HepG2 (cell line): Measurements from ENCODE around the gene OSBPL3. TPM values are rescaled to one million over a fixed set of nuclear protein-coding genes. Genes with fewer than 3 reads are reported as not detected.

ENCODE experiments used
- ATAC-seq: fragments of 200-7000 bp; cut with Tn5 transposase; 3 replicates; pipeline ENCODE4 v1.9.1; 2020; ENCODE audit warnings: mild to moderate bottlenecking, moderate library complexity
- BruUV-seq: library from RNA; stranded (reverse); fragments of 400-500 nt; replicated peaks from 2 replicates; lab custom pipeline; 2021; lab: Mats Ljungman, UMichigan
- CTCF ChIA-PET: fragments of 300-600 bp; formaldehyde crosslinking; extraction: SDS; loops from one replicate; lab custom pipeline; 2021; ENCODE audit warnings: low total read pairs, inconsistent platforms, low intra/inter-chr PET ratio; lab: Yijun Ruan, JAX
- POLR2A ChIA-PET: fragments of 350-600 bp; sonication (Branson Sonifier 250); formaldehyde crosslinking; loops from one replicate; lab custom pipeline; 2020; ENCODE audit warnings: antibody characterized with exemption, inconsistent platforms; lab: Yijun Ruan, JAX
- DNase-seq: peaks from one replicate; pipeline ENCODE4 v3.0.0-alpha.2; 2015; ENCODE audit warnings: low spot score
- FAIRE-seq: peaks from 3 replicates; lab custom pipeline; 2011; peaks lifted over from hg19 to GRCh38; lab: Jason Lieb, UNC
- H2AFZ ChIP-seq: one replicate; pipeline ENCODE4 v1.6.1; 2011; ENCODE audit warnings: low read length, inconsistent platforms
- H3K27ac ChIP-seq: fragments of 300-600 bp; 3 replicates; pipeline ENCODE4 v1.8.0; 2011; ENCODE audit warnings: mixed run types, mild to moderate bottlenecking, mixed read lengths, low read length, inconsistent platforms; ENCODE audit not compliant: insufficient read depth; ENCODE audit errors: extremely low read length
- H3K27me3 ChIP-seq, 2 experiments: fragments of 200-600 bp in 1 of 2; 2 replicates in 1 of 2; 3 replicates in 1 of 2; pipeline versions ENCODE4 v1.6.0 to v1.8.0; 2011; ENCODE audit warnings: low read length in 2 of 2, mild to moderate bottlenecking in 2 of 2, moderate library complexity in 2 of 2, inconsistent platforms in 1 of 2; ENCODE audit not compliant: insufficient read depth in 2 of 2, control insufficient read depth in 1 of 2
- H3K36me3 ChIP-seq, 2 experiments: fragments of 200-600 bp in 1 of 2; replicated peaks in 1 of 2; 2 replicates in 1 of 2; 3 replicates in 1 of 2; pipeline versions ENCODE4 v1.5.1 to v1.8.0; 2011; ENCODE audit warnings: low read length in 2 of 2, inconsistent platforms in 1 of 2; ENCODE audit not compliant: insufficient read depth in 2 of 2, control insufficient read depth in 1 of 2
- H3K4me1 ChIP-seq: 2 replicates; pipeline ENCODE4 v1.5.1; 2012; ENCODE audit warnings: low read length, inconsistent platforms; ENCODE audit not compliant: insufficient read depth
- H3K4me2 ChIP-seq: 2 replicates; pipeline ENCODE4 v1.6.0; 2011; ENCODE audit warnings: low read depth, low read length, inconsistent platforms
- H3K4me3 ChIP-seq, 3 experiments: fragments of 200-600 bp in 1 of 3; sonication (generic), shearing (Covaris generic) in 1 of 3; replicated peaks in 1 of 3; 2 replicates each; pipeline ENCODE4 v1.5.1; 2011 to 2016; ENCODE audit warnings: low read length in 3 of 3, inconsistent platforms in 2 of 3, low read depth in 2 of 3, mild to moderate bottlenecking in 2 of 3, control low read depth in 1 of 3, mixed read lengths in 1 of 3; ENCODE audit not compliant: insufficient read depth in 1 of 3
- H3K79me2 ChIP-seq: one replicate; pipeline ENCODE4 v1.6.1; 2011; ENCODE audit warnings: low read length, inconsistent platforms; ENCODE audit not compliant: insufficient read depth
- H3K9ac ChIP-seq: 2 replicates; pipeline ENCODE4 v1.6.0; 2011; ENCODE audit warnings: mild to moderate bottlenecking, low read depth, low read length, inconsistent platforms; ENCODE audit not compliant: insufficient read depth
- H3K9me3 ChIP-seq: 2 replicates; pipeline ENCODE4 v1.5.1; 2012; ENCODE audit warnings: mild to moderate bottlenecking, low read length
- H4K20me1 ChIP-seq: 2 replicates; pipeline ENCODE4 v1.6.0; 2011; ENCODE audit warnings: inconsistent platforms, mild to moderate bottlenecking, low read length, moderate library complexity; ENCODE audit not compliant: insufficient read depth
- ATF4 ChIP-seq, 2 experiments: fragments of 450-650 bp in 1 of 2; sonication (generic) in 1 of 2; formaldehyde crosslinking; IDR thresholded peaks; 2 replicates each; pipeline versions ENCODE4 v1.5.0 to v1.8.0; 2020 to 2022; ENCODE audit warnings: mild to moderate bottlenecking in 1 of 2, missing genetic modification reagents in 1 of 2
- CHD4 ChIP-seq: fragments of 200-600 bp; sonication (generic); IDR thresholded peaks from 2 replicates; pipeline ENCODE4 v1.7.0; 2017; ENCODE audit warnings: mild to moderate bottlenecking, low read length, borderline replicate concordance
- DR1 ChIP-seq: sonication (generic); formaldehyde crosslinking; IDR thresholded peaks from 2 replicates; pipeline ENCODE4 v1.8.0; 2021; ENCODE audit warnings: mild to moderate bottlenecking, missing genetic modification reagents, inconsistent platforms
- GABPB1 ChIP-seq: IDR thresholded peaks from 2 replicates; pipeline ENCODE4 v1.6.1; 2016; ENCODE audit warnings: mild to moderate bottlenecking, missing genetic modification reagents, moderate library complexity, missing compliant biosample characterization
- GTF3A ChIP-seq: sonication (generic); formaldehyde crosslinking; conservative IDR thresholded peaks from 2 replicates; pipeline ENCODE4 v1.4.0; 2020; ENCODE audit warnings: mild to moderate bottlenecking, missing genetic modification reagents
- KLF16 ChIP-seq, 2 experiments: sonication (generic) in 1 of 2; formaldehyde crosslinking in 1 of 2; IDR thresholded peaks; 2 replicates each; pipeline versions ENCODE4 v1.6.1 to v1.8.0; 2016 to 2023; ENCODE audit warnings: missing genetic modification reagents in 2 of 2, missing compliant biosample characterization in 1 of 2
- MTERF4 ChIP-seq: sonication (generic); formaldehyde crosslinking; IDR thresholded peaks from 2 replicates; pipeline ENCODE4 v1.8.0; 2023; ENCODE audit warnings: mild to moderate bottlenecking, missing genetic modification reagents
- PRDM10 ChIP-seq: sonication (generic); formaldehyde crosslinking; IDR thresholded peaks from 2 replicates; pipeline ENCODE4 v1.4.0; 2020; ENCODE audit warnings: low read depth, missing genetic modification reagents
- RBM39 ChIP-seq: fragments of 200-400 bp; formaldehyde crosslinking; IDR thresholded peaks from one replicate; pipeline ENCODE4 v1.6.1; 2018; ENCODE audit warnings: antibody characterized with exemption, mild to moderate bottlenecking, low read depth, low read length; ENCODE audit not compliant: poor library complexity, severe bottlenecking
- REPIN1 ChIP-seq: sonication (generic); formaldehyde crosslinking; IDR thresholded peaks from 2 replicates; pipeline ENCODE4 v1.8.0; 2022; ENCODE audit warnings: missing genetic modification reagents, low read depth, mild to moderate bottlenecking, borderline replicate concordance
- RNF2 ChIP-seq: fragments of 450-650 bp; conservative IDR thresholded peaks from 2 replicates; pipeline ENCODE4 v1.6.1; 2016; ENCODE audit warnings: low read depth
- ZMYM3 ChIP-seq: sonication (generic); formaldehyde crosslinking; IDR thresholded peaks from 2 replicates; pipeline ENCODE4 v1.5.1; 2020; ENCODE audit warnings: mild to moderate bottlenecking, missing genetic modification reagents
- ZNF329 ChIP-seq: sonication (generic); formaldehyde crosslinking; IDR thresholded peaks from 2 replicates; pipeline ENCODE4 v1.9.0; 2021; ENCODE audit warnings: low read depth, mild to moderate bottlenecking, missing genetic modification reagents
- ZNF335 ChIP-seq: sonication (generic); formaldehyde crosslinking; IDR thresholded peaks from 2 replicates; pipeline ENCODE4 v1.4.0; 2020; ENCODE audit warnings: missing genetic modification reagents
- ZNF343 ChIP-seq: sonication (generic); formaldehyde crosslinking; IDR thresholded peaks from 2 replicates; pipeline ENCODE4 v1.4.0; 2020; ENCODE audit warnings: mild to moderate bottlenecking, missing genetic modification reagents
- ZNF564 ChIP-seq: sonication (generic); formaldehyde crosslinking; IDR thresholded peaks from 2 replicates; pipeline ENCODE4 v1.8.1; 2023; ENCODE audit warnings: mild to moderate bottlenecking, missing genetic modification reagents
- ZNF629 ChIP-seq: sonication (generic); formaldehyde crosslinking; conservative IDR thresholded peaks from 2 replicates; pipeline ENCODE4 v1.5.0; 2020; ENCODE audit warnings: missing genetic modification reagents
- WGBS: methylation state at CpG from one replicate; pipeline ENCODE4 v1.1.6; 2017; ENCODE audit warnings: low lambda C conversion rate; 5-methylcytosine and 5-hydroxymethylcytosine counted together
- in situ Hi-C: cut with HindIII; loops from 2 replicates; pipeline ENCODE4 v1.10.0; 2017; ENCODE audit warnings: low pct_unique_long_range_greater_than_20kb; ENCODE audit not compliant: extremely low pct_ligation_motif_present
- intact Hi-C: fragments of 100-400 bp; cut with micrococcal nuclease; formaldehyde crosslinking; loops from one replicate; pipeline ENCODE4 v1.10.0; 2022; ENCODE audit not compliant: unreplicated experiment
- polyA plus RNA-seq, 8 experiments: library from polyadenylated mRNA; depleted of rRNA in 3 of 8; stranded (reverse) in 7 of 8; unstranded in 1 of 8; fragments of >200 nt; fragmentation: Illumina TruSeq in 4 of 8; extraction: Trizol in 4 of 8; gene quantifications; 2 replicates each; pipeline versions ENCODE4 v1.2.1 to v1.2.3, GENCODE V29; 2011 to 2016; ENCODE audit warnings: low read depth in 4 of 8, missing spikeins in 1 of 8, mixed read lengths in 1 of 8; ENCODE audit not compliant: insufficient read depth in 1 of 8
- total RNA-seq, 5 experiments: library from RNA; depleted of rRNA; stranded (reverse); fragments of >200 nt; fragmentation: Illumina TruSeq; extraction: Trizol; gene quantifications; 2 replicates each; pipeline ENCODE4 v1.2.3, GENCODE V29; 2016; ENCODE audit warnings: low read depth in 1 of 5

OSBPL3 gene
- total and polyA plus RNA-seq, 2 of the 13 experiments (the other 11 are each of a cell fraction or from before 2014, with no cell fraction given): 8.8 to 28.9 TPM

GRCh38 chr7:24756545-24757352 is 223.2 kb downstream of the OSBPL3 start:
- no peaks in the 10 kb centered on the region for H3K27me3 ChIP-seq
- DNase-seq: peak; percentile 38
- WGBS: 11% methylated on average over 39 of the region's 54 CpGs
- H3K9me3 ChIP-seq: no peaks in the 10 kb centered on the region
- BruUV-seq: no TSS peak
- H3K4me2 ChIP-seq: peak overlapping the region; percentile 94
- intact Hi-C loops (loop anchor here (5.0 kb wide), 1 partner anchor 179 kb away; no protein-coding TSS in a partner anchor), in situ Hi-C loops (no loop called here)
- peak; percentile 65 for ATAC-seq
- H3K27ac ChIP-seq: peak overlapping the region; percentile 47
- no peak for FAIRE-seq
- H3K4me3 ChIP-seq: peak overlapping the region; percentile 80 to 81 (median 81)
- peaks cover 4% of the 10 kb centered on the region for H3K79me2 ChIP-seq
- no peak overlapping the region for H2AFZ ChIP-seq
- peak overlapping the region; percentile 86 for H3K9ac ChIP-seq
- no peaks in the 10 kb centered on the region for H3K36me3 ChIP-seq
- ChIA-PET POLR2A (interaction anchor here (0.7 to 1.9 kb wide), 2 partner anchors 268 to 368 kb away, joined by 3 to 6 read pairs; partner anchors contain the start of gene CYCS), CTCF (no interaction called here)
- H3K4me1 ChIP-seq: peaks cover 34% of the 10 kb centered on the region
- no peaks in the 10 kb centered on the region for H4K20me1 ChIP-seq
- peak; percentile 74; the same call in 1 of the 2 replicates for TF ChIP-seq ZNF343 (CRISPR knock-in tag)
- TF ChIP-seq RNF2: no peak
- no peak for TF ChIP-seq DR1 (CRISPR knock-in tag)
- TF ChIP-seq REPIN1 (CRISPR knock-in tag): no peak
- 0 out of 2 replicates have a peak, but pooled peaks have one; percentile 27 for TF ChIP-seq ZNF564 (CRISPR knock-in tag)
- TF ChIP-seq ZNF629 (CRISPR knock-in tag): no peak
- TF ChIP-seq KLF16 (CRISPR knock-in tag; IDR thresholded peaks at IDR 0.05): peak in 1 of 2 experiments; percentile 28; a peak in 1 of 4 replicates
- TF ChIP-seq GABPB1 (CRISPR knock-in tag): peak; percentile 62
- no peak for TF ChIP-seq GTF3A
- 0 out of 2 replicates have a peak, but pooled peaks have one; percentile 18 for TF ChIP-seq ZNF329 (CRISPR knock-in tag)
- TF ChIP-seq RBM39: no peak
- no peak for TF ChIP-seq CHD4
- no peak for TF ChIP-seq MTERF4
- no peak for TF ChIP-seq ZMYM3 (CRISPR knock-in tag)
- TF ChIP-seq ZNF335: no peak
- TF ChIP-seq ATF4 (CRISPR knock-in tag; IDR thresholded peaks at IDR 0.05): peak in 1 of 2 experiments; percentile 47; a peak in 1 of 4 replicates
- TF ChIP-seq PRDM10 (CRISPR knock-in tag): peak; percentile 58; the same call in 1 of the 2 replicates
